PC-3 (cell line): ENCODE measurements around the gene SHANK3. TPM values are rescaled to one million over a fixed set of nuclear protein-coding genes. Genes with fewer than 3 reads are reported as not detected.

Experiments used
- ATAC-seq: fragments of 200-7000 bp; cut with Tn5 transposase; 2 replicates; pipeline ENCODE4 v1.9.1; 2020; ENCODE audit warnings: mild to moderate bottlenecking, moderate library complexity
- BruUV-seq: library from RNA; stranded (reverse); fragments of 400-500 nt; replicated peaks from 2 replicates; lab custom pipeline; 2021; lab: Mats Ljungman, UMichigan
- CTCF ChIA-PET: fragments of 300-600 bp; sonication (Branson Sonifier 250); formaldehyde crosslinking; loops from one replicate; lab custom pipeline; 2022; ENCODE audit warnings: antibody characterized with exemption; lab: Charles Lee
- POLR2A ChIA-PET: fragments of 300-600 bp; sonication (Branson Sonifier 250); formaldehyde crosslinking; loops from one replicate; lab custom pipeline; 2022; ENCODE audit warnings: antibody characterized with exemption; ENCODE audit not compliant: unreplicated experiment; lab: Charles Lee
- DNase-seq: peaks from one replicate; pipeline ENCODE4 v3.0.0-alpha.2; 2015
- H2AFZ ChIP-seq: fragments of 300-600 bp; sonication (generic); 2 replicates; pipeline ENCODE4 v1.6.0; 2016; ENCODE audit warnings: antibody characterized with exemption, low read length
- H3F3A ChIP-seq: fragments of 300-600 bp; sonication (generic); one replicate; pipeline ENCODE4 v1.6.0; 2017; ENCODE audit warnings: antibody characterized with exemption, low read length, control low read depth, mild to moderate bottlenecking; ENCODE audit not compliant: unreplicated experiment
- H3K27ac ChIP-seq: fragments of 300-600 bp; sonication (generic); 2 replicates; pipeline ENCODE4 v1.5.1; 2016; ENCODE audit warnings: mild to moderate bottlenecking, low read length
- H3K27me3 ChIP-seq: fragments of 300-600 bp; sonication (generic); 2 replicates; pipeline ENCODE4 v1.6.1; 2016; ENCODE audit warnings: low read length, mixed read lengths
- H3K36me3 ChIP-seq: fragments of 300-600 bp; sonication (generic); 2 replicates; pipeline ENCODE4 v1.6.1; 2016; ENCODE audit warnings: low read depth, mixed run types, low read length, mixed read lengths
- H3K4me1 ChIP-seq: fragments of 300-600 bp; sonication (generic); 2 replicates; pipeline ENCODE4 v1.5.1; 2016; ENCODE audit warnings: low read length; ENCODE audit not compliant: insufficient read depth
- H3K4me2 ChIP-seq: fragments of 300-600 bp; sonication (generic); 2 replicates; pipeline ENCODE4 v1.6.0; 2016; ENCODE audit warnings: low read length
- H3K4me3 ChIP-seq: fragments of 300-600 bp; sonication (generic); 2 replicates; pipeline ENCODE4 v1.5.1; 2016; ENCODE audit warnings: mild to moderate bottlenecking, low read length, mixed read lengths
- H3K79me2 ChIP-seq: fragments of 300-600 bp; sonication (generic); 2 replicates; pipeline ENCODE4 v1.6.1; 2017; ENCODE audit warnings: low read length, mixed read lengths
- H3K9ac ChIP-seq: fragments of 300-600 bp; sonication (generic); 2 replicates; pipeline ENCODE4 v1.6.0; 2016; ENCODE audit warnings: mild to moderate bottlenecking, low read length
- H3K9me2 ChIP-seq: fragments of 300-600 bp; sonication (generic); replicated peaks from 2 replicates; pipeline ENCODE4 v1.6.1; 2016; ENCODE audit warnings: mixed run types, low read length, mixed read lengths
- H3K9me3 ChIP-seq: fragments of 300-600 bp; sonication (generic); 2 replicates; pipeline ENCODE4 v1.6.1; 2016; ENCODE audit warnings: low read length, mixed read lengths
- H4K20me1 ChIP-seq: fragments of 300-600 bp; sonication (generic); 2 replicates; pipeline ENCODE4 v1.6.1; 2016; ENCODE audit warnings: low read length, mixed read lengths
- CTCF ChIP-seq: fragments of 300-600 bp; sonication (generic); conservative IDR thresholded peaks from 2 replicates; pipeline ENCODE4 v1.5.1; 2017; ENCODE audit warnings: antibody characterized with exemption, low read depth, mild to moderate bottlenecking, low read length
- EZH2 ChIP-seq: fragments of 300-600 bp; sonication (generic); IDR thresholded peaks from one replicate; pipeline ENCODE4 v1.6.1; 2017; ENCODE audit warnings: antibody characterized with exemption, mild to moderate bottlenecking, low read length; ENCODE audit not compliant: unreplicated experiment
- EZH2phosphoT487 ChIP-seq: fragments of 300-600 bp; sonication (generic); IDR thresholded peaks from 2 replicates; pipeline ENCODE4 v1.6.1; 2018; ENCODE audit warnings: mild to moderate bottlenecking, antibody characterized with exemption, low read length, borderline replicate concordance
- intact Hi-C: fragments of 100-400 bp; cut with micrococcal nuclease; formaldehyde crosslinking; loops from 2 replicates; pipeline ENCODE4 v1.9.0; 2023
- total RNA-seq: library from RNA; depleted of rRNA; stranded (reverse); fragments of >200 nt; gene quantifications from 2 replicates; pipeline ENCODE4 v1.2.3, GENCODE V29; 2014

SHANK3 gene
- total RNA-seq, 1 experiment from 2014 or later: 3.7 TPM

GRCh38 chr22:50626850-50627641, 45.6 kb upstream of the SHANK3 start:
- Histone ChIP-seq H3K36me3 (no peaks in the 10 kb centered on the region), H2AFZ (peak overlapping the region; percentile 93; the same call in 1 of the 2 replicates), H3K4me1 (peaks cover 18% of the 10 kb centered on the region), H3K79me2 (peaks cover 3% of the 10 kb centered on the region; the same call in 1 of the 2 replicates), H3K27ac (no peak overlapping the region), H3K27me3 (no peaks in the 10 kb centered on the region), H3K9me2 (no peaks in the 10 kb centered on the region), H3K4me3 (peak overlapping the region; percentile 92), H4K20me1 (no peaks in the 10 kb centered on the region), H3K9ac (peak overlapping the region; percentile 65), H3K4me2 (peak overlapping the region; percentile 99), H3K9me3 (no peaks in the 10 kb centered on the region), H3F3A (no peaks in the 10 kb centered on the region)
- no peak for DNase-seq
- intact Hi-C loops: no loop called here
- BruUV-seq: no TSS peak
- ChIA-PET POLR2A (no interaction called here), CTCF (no interaction called here)
- ATAC-seq: peak; percentile 32
- TF ChIP-seq EZH2phosphoT487 (no peak), EZH2 (no peak), CTCF (no peak)

- DNase-seq (peak; percentile 79), ATAC-seq (peak; percentile 89)
- Histone ChIP-seq H3K36me3 (no peaks in the 10 kb centered on the region), H3K4me1 (peaks cover 13% of the 10 kb centered on the region), H3F3A (no peaks in the 10 kb centered on the region), H3K79me2 (peaks cover 3% of the 10 kb centered on the region; the same call in 1 of the 2 replicates), H3K4me3 (peak within 1 kb of the TSS; percentile 92), H2AFZ (peak within 1 kb of the TSS; percentile 93), H3K9ac (peak within 1 kb of the TSS; percentile 65), H3K9me2 (no peaks in the 10 kb centered on the region), H3K9me3 (no peaks in the 10 kb centered on the region), H4K20me1 (no peaks in the 10 kb centered on the region), H3K4me2 (peak within 1 kb of the TSS; percentile 99), H3K27me3 (no peaks in the 10 kb centered on the region), H3K27ac (no peak within 1 kb of the TSS)
- BruUV-seq: TSS peak; percentile 60
- intact Hi-C loops: loop anchor here (2.0 kb wide), 1 partner anchor 63 kb away; no protein-coding TSS in a partner anchor
- ChIA-PET POLR2A (no interaction called here), CTCF (interaction anchor here (0.6 kb wide), 1 partner anchor 65 kb away, joined by 3 read pairs; the partner anchor contains the start of gene SYCE3)
- TF ChIP-seq CTCF (peak; percentile 36; the same call in 1 of the 2 replicates), EZH2 (no peak)
Measured at GRCh38 chr22:50627642-50628542, 44.7 kb upstream of the SHANK3 start, which contains the start of gene ARSA. Gene ARSA (minus strand): TSS chr22:50628152. CDS start chr22:50627779, 373 bp downstream.
